Neural cell (in vitro differentiated cells): Measurements from ENCODE around the gene CLDN18.

Experiments used
- EP300 ChIP-seq: fragments of 450-650 bp; conservative IDR thresholded peaks from 2 replicates; pipeline ENCODE4 v1.6.1; 2014; ENCODE audit warnings: antibody characterized with exemption, mild to moderate bottlenecking, moderate library complexity; ENCODE audit not compliant: poor library complexity, severe bottlenecking
- EZH2 ChIP-seq: fragments of 200-600, 300-800 bp; shearing (Covaris generic), sonication (generic); IDR thresholded peaks from 2 replicates; pipeline ENCODE4 v1.6.1; 2014; ENCODE audit warnings: antibody characterized with exemption, low read length, borderline replicate concordance, mild to moderate bottlenecking; ENCODE audit not compliant: insufficient read depth, poor library complexity, severe bottlenecking
- MXI1 ChIP-seq: fragments of 450-650 bp; conservative IDR thresholded peaks from 2 replicates; pipeline ENCODE4 v1.6.1; 2014; ENCODE audit warnings: antibody characterized with exemption, mild to moderate bottlenecking; ENCODE audit not compliant: poor library complexity, severe bottlenecking
- POLR2AphosphoS5 ChIP-seq: IDR thresholded peaks from 2 replicates; pipeline ENCODE4 v1.6.1; 2012
- RAD21 ChIP-seq: fragments of 450-650 bp; conservative IDR thresholded peaks from 2 replicates; pipeline ENCODE4 v1.6.1; 2014; ENCODE audit warnings: antibody characterized with exemption, mild to moderate bottlenecking, moderate library complexity
- SMC3 ChIP-seq: fragments of 450-650 bp; conservative IDR thresholded peaks from 2 replicates; pipeline ENCODE4 v1.6.1; 2014; ENCODE audit warnings: antibody characterized with exemption, mild to moderate bottlenecking, moderate library complexity; ENCODE audit not compliant: poor library complexity
- TAF1 ChIP-seq: IDR thresholded peaks from 2 replicates; pipeline ENCODE4 v1.6.1; 2012; ENCODE audit warnings: low read depth
- TF ChIP-seq, protein P1 (sequence below): fragments of 450-650 bp; IDR thresholded peaks from 2 replicates; pipeline ENCODE4 v1.5.1; 2014; ENCODE audit warnings: antibody characterized with exemption, mild to moderate bottlenecking, moderate library complexity; ENCODE audit not compliant: poor library complexity, severe bottlenecking
- TF ChIP-seq, protein P2 (sequence below): IDR thresholded peaks from 2 replicates; pipeline ENCODE4 v1.6.1; 2012; ENCODE audit warnings: borderline replicate concordance

DNA sequence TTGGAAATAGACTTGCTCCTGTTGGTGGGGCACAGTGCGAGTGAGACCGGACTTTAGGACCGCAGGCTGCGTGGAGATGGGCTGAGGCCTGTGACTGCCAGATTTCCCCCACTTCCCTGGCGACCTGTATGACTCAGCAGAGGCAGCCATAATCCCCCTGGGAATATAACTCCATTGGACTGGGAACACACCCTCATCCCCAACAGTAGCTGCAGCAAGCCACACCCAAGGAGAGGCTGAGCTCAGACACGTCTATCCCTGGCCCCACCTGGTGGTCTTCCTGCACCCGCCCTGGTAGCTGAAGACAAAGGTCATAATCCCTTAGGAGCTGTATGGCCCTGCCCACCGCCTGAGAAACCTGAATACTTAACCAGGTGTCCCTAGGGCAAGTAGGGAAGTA lies 62.8 kb downstream of the CLDN18 start:
- TF ChIP-seq, protein P1, sequence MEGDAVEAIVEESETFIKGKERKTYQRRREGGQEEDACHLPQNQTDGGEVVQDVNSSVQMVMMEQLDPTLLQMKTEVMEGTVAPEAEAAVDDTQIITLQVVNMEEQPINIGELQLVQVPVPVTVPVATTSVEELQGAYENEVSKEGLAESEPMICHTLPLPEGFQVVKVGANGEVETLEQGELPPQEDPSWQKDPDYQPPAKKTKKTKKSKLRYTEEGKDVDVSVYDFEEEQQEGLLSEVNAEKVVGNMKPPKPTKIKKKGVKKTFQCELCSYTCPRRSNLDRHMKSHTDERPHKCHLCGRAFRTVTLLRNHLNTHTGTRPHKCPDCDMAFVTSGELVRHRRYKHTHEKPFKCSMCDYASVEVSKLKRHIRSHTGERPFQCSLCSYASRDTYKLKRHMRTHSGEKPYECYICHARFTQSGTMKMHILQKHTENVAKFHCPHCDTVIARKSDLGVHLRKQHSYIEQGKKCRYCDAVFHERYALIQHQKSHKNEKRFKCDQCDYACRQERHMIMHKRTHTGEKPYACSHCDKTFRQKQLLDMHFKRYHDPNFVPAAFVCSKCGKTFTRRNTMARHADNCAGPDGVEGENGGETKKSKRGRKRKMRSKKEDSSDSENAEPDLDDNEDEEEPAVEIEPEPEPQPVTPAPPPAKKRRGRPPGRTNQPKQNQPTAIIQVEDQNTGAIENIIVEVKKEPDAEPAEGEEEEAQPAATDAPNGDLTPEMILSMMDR, result no peak
- TF ChIP-seq, protein P2, sequence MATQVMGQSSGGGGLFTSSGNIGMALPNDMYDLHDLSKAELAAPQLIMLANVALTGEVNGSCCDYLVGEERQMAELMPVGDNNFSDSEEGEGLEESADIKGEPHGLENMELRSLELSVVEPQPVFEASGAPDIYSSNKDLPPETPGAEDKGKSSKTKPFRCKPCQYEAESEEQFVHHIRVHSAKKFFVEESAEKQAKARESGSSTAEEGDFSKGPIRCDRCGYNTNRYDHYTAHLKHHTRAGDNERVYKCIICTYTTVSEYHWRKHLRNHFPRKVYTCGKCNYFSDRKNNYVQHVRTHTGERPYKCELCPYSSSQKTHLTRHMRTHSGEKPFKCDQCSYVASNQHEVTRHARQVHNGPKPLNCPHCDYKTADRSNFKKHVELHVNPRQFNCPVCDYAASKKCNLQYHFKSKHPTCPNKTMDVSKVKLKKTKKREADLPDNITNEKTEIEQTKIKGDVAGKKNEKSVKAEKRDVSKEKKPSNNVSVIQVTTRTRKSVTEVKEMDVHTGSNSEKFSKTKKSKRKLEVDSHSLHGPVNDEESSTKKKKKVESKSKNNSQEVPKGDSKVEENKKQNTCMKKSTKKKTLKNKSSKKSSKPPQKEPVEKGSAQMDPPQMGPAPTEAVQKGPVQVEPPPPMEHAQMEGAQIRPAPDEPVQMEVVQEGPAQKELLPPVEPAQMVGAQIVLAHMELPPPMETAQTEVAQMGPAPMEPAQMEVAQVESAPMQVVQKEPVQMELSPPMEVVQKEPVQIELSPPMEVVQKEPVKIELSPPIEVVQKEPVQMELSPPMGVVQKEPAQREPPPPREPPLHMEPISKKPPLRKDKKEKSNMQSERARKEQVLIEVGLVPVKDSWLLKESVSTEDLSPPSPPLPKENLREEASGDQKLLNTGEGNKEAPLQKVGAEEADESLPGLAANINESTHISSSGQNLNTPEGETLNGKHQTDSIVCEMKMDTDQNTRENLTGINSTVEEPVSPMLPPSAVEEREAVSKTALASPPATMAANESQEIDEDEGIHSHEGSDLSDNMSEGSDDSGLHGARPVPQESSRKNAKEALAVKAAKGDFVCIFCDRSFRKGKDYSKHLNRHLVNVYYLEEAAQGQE, result no peak
- TF ChIP-seq EZH2 (no peak), POLR2AphosphoS5 (no peak), EP300 (no peak), TAF1 (no peak), SMC3 (no peak), MXI1 (no peak), RAD21 (no peak)
